CD4-positive, alpha-beta T cell (primary cell): ENCODE data around the gene JAK2. TPM values are rescaled to one million over a fixed set of nuclear protein-coding genes. Genes with fewer than 3 reads are reported as not detected.
"Not testable (repeated sequence)": the region's sequence is repeated elsewhere in the genome, so short reads cannot be mapped to it uniquely, and the experiment has no call there.

ENCODE experiments used
- ATAC-seq: fragments of 200-7000 bp; cut with Tn5 transposase; one replicate; pipeline ENCODE4 v1.10.0; 2022; ENCODE audit warnings: mild to moderate bottlenecking; ENCODE audit not compliant: poor library complexity
- CTCF ChIA-PET: fragments of 350-600 bp; sonication (Branson Sonifier 250); formaldehyde crosslinking; loops from one replicate; lab custom pipeline; 2021; ENCODE audit warnings: antibody characterized with exemption, inconsistent platforms; lab: Charles Lee
- POLR2A ChIA-PET: fragments of 350-600 bp; sonication (Branson Sonifier 250); formaldehyde crosslinking; loops from one replicate; lab custom pipeline; 2021; ENCODE audit warnings: antibody characterized with exemption, inconsistent platforms; lab: Charles Lee
- DNase-seq, 14 experiments: peaks; one replicate each; pipeline ENCODE4 v3.0.0-alpha.2; 2013 to 2020; ENCODE audit warnings: mixed read lengths in 2 of 14
- H3K27ac ChIP-seq, 2 donors: one replicate each; pipeline versions ENCODE4 v1.5.1 to v1.7.0; 2013; ENCODE audit warnings: low read length in 2 of 2, low read depth in 1 of 2, mild to moderate bottlenecking in 1 of 2
- H3K27me3 ChIP-seq, 2 experiments: 1 replicate in 1 of 2; 2 replicates in 1 of 2; pipeline versions ENCODE4 v1.6.1 to v1.7.0; 2013; ENCODE audit warnings: low read length in 2 of 2, control low read depth in 1 of 2, mild to moderate bottlenecking in 1 of 2, moderate library complexity in 1 of 2; ENCODE audit not compliant: insufficient read depth in 2 of 2, control insufficient read depth in 1 of 2
- H3K36me3 ChIP-seq: one replicate; pipeline ENCODE4 v1.6.1; 2013; ENCODE audit warnings: low read length, control low read depth; ENCODE audit not compliant: insufficient read depth
- H3K4me1 ChIP-seq: one replicate; pipeline ENCODE4 v1.6.1; 2013; ENCODE audit warnings: low read length, control low read depth; ENCODE audit not compliant: insufficient read depth
- H3K4me3 ChIP-seq: one replicate; pipeline ENCODE4 v1.5.1; 2013; ENCODE audit warnings: mild to moderate bottlenecking, low read length, moderate library complexity
- H3K9me3 ChIP-seq, 2 experiments: 1 replicate in 1 of 2; 2 replicates in 1 of 2; pipeline versions ENCODE4 v1.6.1 to v1.7.0; 2013; ENCODE audit warnings: low read length in 2 of 2, mild to moderate bottlenecking in 2 of 2, control low read depth in 1 of 2, moderate library complexity in 1 of 2; ENCODE audit not compliant: control insufficient read depth in 1 of 2, insufficient read depth in 1 of 2
- H3K27ac Mint-ChIP-seq: one replicate; pipeline ENCODE4 v1.8.0; 2020; ENCODE audit warnings: mixed read lengths
- H3K27me3 Mint-ChIP-seq: one replicate; pipeline ENCODE4 v1.8.0; 2021; ENCODE audit warnings: mixed read lengths
- H3K36me3 Mint-ChIP-seq: one replicate; pipeline ENCODE4 v1.8.0; 2021; ENCODE audit warnings: low read depth, mixed read lengths
- H3K4me1 Mint-ChIP-seq: one replicate; pipeline ENCODE4 v1.8.0; 2021; ENCODE audit warnings: low read depth, mixed read lengths
- H3K4me3 Mint-ChIP-seq: one replicate; pipeline ENCODE4 v1.8.0; 2020; ENCODE audit warnings: mild to moderate bottlenecking, mixed read lengths
- H3K9me3 Mint-ChIP-seq: one replicate; pipeline ENCODE4 v1.8.0; 2020; ENCODE audit warnings: mixed read lengths
- intact Hi-C, 2 experiments: fragments of 100-400 bp; cut with DNase I in 1 of 2; cut with micrococcal nuclease in 1 of 2; formaldehyde crosslinking; loops; one replicate each; pipeline versions ENCODE4 v1.15.1 to v1.9.0; 2023 to 2025; cut with DNase I, micrococcal nuclease
- total RNA-seq, 174 experiments: library from RNA in 2 of 174; stranded (reverse) in 2 of 174; gene quantifications; one replicate each; pipeline ENCODE4 v1.2.3 and lab custom pipeline; 2021 to 2026
- TF ChIP-seq, protein P1 (sequence below): fragments of 200-600 bp; IDR thresholded peaks from one replicate; pipeline ENCODE4 v1.8.0; 2022; ENCODE audit warnings: antibody characterized with exemption, mild to moderate bottlenecking

The JAK2 gene
- total RNA-seq, 2 experiments from 2014 or later, result 7.2 to 7.5 TPM

DNA sequence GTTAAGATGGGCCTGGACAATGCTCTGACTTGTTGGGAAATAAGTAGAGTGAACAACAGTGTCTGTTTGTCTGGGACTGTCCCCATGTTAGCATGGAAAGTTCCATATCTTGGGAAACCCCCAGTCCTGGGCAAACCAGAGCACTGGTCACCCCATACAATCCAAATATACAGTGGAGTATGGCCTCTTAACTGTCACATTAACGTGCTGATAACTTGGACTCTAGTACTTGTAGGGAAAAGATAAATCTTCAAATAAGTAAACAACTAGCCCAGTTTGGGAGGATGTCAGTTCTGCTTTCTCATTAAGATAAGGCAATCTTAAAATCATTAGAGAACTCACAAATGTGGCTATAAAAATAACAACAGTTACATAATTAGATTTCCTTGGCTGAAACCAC lies 47.6 kb upstream of the JAK2 start:
- H3K4me1 Mint-ChIP-seq, result peaks cover 41% of the 10 kb centered on the region

DNA sequence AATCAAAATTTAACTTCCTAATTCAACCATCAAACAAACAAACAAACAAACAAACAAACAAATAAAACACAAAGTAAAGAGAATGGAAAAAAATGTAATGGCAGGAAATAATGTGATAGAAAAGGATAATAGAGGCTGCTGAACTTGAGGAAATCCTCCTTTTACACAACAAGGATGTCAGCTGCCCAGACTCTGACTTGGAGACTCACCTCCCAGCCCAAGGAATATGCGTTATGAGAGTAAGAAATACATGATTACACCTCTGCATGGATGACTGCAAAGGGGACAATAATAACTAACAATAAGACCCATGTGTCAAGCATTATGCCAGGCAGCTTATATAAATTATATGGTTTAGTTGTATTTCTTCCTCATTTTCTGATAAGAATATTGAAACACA lies 46.6 kb upstream of the JAK2 start:
- H3K4me1 Mint-ChIP-seq, result peaks cover 41% of the 10 kb centered on the region
- H3K9me3 ChIP-seq, result no peaks in the 10 kb centered on the region
- peak overlapping the region; percentile 5 for H3K27ac Mint-ChIP-seq
- no peaks in the 10 kb centered on the region for H3K36me3 ChIP-seq
- ATAC-seq, result no peak
- peaks cover 14% of the 10 kb centered on the region for H3K4me1 ChIP-seq
- no peaks in the 10 kb centered on the region for H3K27me3 ChIP-seq
- H3K9me3 Mint-ChIP-seq, result no peaks in the 10 kb centered on the region
- H3K27ac ChIP-seq, result no peak overlapping the region
- TF ChIP-seq, protein P1, sequence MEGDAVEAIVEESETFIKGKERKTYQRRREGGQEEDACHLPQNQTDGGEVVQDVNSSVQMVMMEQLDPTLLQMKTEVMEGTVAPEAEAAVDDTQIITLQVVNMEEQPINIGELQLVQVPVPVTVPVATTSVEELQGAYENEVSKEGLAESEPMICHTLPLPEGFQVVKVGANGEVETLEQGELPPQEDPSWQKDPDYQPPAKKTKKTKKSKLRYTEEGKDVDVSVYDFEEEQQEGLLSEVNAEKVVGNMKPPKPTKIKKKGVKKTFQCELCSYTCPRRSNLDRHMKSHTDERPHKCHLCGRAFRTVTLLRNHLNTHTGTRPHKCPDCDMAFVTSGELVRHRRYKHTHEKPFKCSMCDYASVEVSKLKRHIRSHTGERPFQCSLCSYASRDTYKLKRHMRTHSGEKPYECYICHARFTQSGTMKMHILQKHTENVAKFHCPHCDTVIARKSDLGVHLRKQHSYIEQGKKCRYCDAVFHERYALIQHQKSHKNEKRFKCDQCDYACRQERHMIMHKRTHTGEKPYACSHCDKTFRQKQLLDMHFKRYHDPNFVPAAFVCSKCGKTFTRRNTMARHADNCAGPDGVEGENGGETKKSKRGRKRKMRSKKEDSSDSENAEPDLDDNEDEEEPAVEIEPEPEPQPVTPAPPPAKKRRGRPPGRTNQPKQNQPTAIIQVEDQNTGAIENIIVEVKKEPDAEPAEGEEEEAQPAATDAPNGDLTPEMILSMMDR, result no peak
- peak overlapping the region; percentile 8 for H3K4me3 Mint-ChIP-seq
- intact Hi-C loops, result no loop called here
- H3K36me3 Mint-ChIP-seq, result no peaks in the 10 kb centered on the region
- H3K4me3 ChIP-seq, result no peak overlapping the region
- ChIA-PET POLR2A (interaction anchor here (1.2 to 2.3 kb wide), 2 partner anchors 47 to 145 kb away, joined by 3 to 6 read pairs; partner anchors contain the start of gene JAK2), CTCF (no interaction called here)
- no peak for DNase-seq
- no peaks in the 10 kb centered on the region for H3K27me3 Mint-ChIP-seq

More for the DNA sequence above, 47.6 kb upstream of the JAK2 start:
- POLR2A ChIA-PET, result interaction anchor here (2.3 kb wide), 1 partner anchor 48 kb away, joined by 6 read pairs; the partner anchor contains the start of gene JAK2
- H3K27me3 ChIP-seq, result no peaks in the 10 kb centered on the region
- Mint-ChIP-seq H3K4me3 (no peak overlapping the region), H3K36me3 (no peaks in the 10 kb centered on the region), H3K9me3 (no peaks in the 10 kb centered on the region), H3K27ac (no peak overlapping the region), H3K27me3 (no peaks in the 10 kb centered on the region)
- no peaks in the 10 kb centered on the region for H3K9me3 ChIP-seq
- ATAC-seq, result no peak
- intact Hi-C loops, result no loop called here
- CTCF ChIA-PET, result no interaction called here
- no peak overlapping the region for H3K27ac ChIP-seq
- H3K4me3 ChIP-seq, result no peak overlapping the region
- no peaks in the 10 kb centered on the region for H3K36me3 ChIP-seq
- TF ChIP-seq, protein P1, result no peak
- peaks cover 14% of the 10 kb centered on the region for H3K4me1 ChIP-seq
- DNase-seq, result peak in 1 of 14 experiments; percentile 30

DNA sequence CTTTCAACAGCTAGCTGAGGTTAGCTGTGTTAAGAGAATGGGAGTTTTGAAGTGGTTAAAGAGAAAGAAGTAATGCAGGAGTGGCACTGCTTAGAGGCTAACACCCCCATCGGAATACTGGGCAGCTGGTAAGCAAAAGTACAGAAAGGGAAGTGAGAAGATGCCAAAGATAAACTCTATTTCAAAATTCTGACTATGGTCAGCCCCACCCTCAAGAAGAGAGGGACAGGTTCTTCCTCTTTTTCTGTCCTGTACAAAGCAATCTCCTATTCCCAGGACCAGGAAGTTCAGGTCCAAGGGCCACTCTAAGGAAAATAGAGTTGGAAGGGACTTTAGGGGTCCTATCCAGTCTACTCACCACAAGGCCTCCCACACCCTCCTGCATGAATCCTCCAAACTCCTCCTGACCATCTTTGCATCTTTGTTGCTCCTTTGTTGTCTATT lies 45.9 kb upstream of the JAK2 start:
- ChIA-PET POLR2A (interaction anchor here (1.2 to 2.3 kb wide), 2 partner anchors 46 to 146 kb away, joined by 3 to 6 read pairs; partner anchors contain the start of gene JAK2), CTCF (no interaction called here)
- TF ChIP-seq, protein P1, result no peak
- no peak for ATAC-seq
- peaks cover 14% of the 10 kb centered on the region for H3K4me1 ChIP-seq
- intact Hi-C loops, result no loop called here
- Mint-ChIP-seq H3K36me3 (no peaks in the 10 kb centered on the region), H3K4me1 (peaks cover 41% of the 10 kb centered on the region), H3K27me3 (no peaks in the 10 kb centered on the region), H3K27ac (peak overlapping the region; percentile 5), H3K9me3 (no peaks in the 10 kb centered on the region), H3K4me3 (peak overlapping the region; percentile 8)
- H3K27me3 ChIP-seq, result no peaks in the 10 kb centered on the region
- peak in 3 of 14 experiments; percentile 43 to 56 (median 44) for DNase-seq
- no peak overlapping the region for H3K4me3 ChIP-seq
- no peaks in the 10 kb centered on the region for H3K9me3 ChIP-seq
- H3K36me3 ChIP-seq, result no peaks in the 10 kb centered on the region
- H3K27ac ChIP-seq, result no peak overlapping the region

DNA sequence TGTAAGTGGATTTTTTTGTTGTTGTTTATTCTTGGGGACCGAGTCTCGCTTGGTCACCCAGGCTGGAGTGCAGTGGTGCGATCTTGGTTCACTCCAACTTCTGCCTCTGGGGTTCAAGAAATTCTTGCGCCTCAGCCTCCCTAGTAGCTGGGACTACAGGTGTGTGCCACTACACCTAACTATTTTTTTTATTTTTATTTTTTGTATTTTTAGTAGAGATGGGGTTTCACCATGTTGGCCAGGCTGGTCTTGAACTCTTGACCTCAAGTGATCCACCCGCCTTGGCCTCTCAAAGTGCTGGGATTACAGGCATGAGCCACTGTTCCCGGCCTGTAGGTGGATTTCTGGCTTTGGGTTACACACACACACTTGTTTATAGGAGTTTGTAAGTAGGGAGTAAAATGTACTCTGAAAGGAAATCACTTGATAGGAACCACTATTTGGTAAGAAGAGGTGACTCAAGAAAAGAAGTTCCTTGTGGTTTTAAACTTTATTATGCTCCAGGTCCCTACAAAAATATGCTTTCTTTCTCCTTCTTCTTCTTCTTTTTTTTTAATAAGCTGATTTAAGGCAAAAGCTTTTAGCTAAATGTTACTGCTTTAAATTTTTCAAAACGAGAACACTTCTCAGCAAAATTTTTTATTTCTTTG lies 42.9 kb upstream of the JAK2 start:
- H3K27me3 ChIP-seq, H3K36me3 Mint-ChIP-seq, H3K27ac Mint-ChIP-seq, intact Hi-C loops, CTCF ChIA-PET, H3K27me3 Mint-ChIP-seq, ATAC-seq, H3K4me3 ChIP-seq, H3K36me3 ChIP-seq, H3K9me3 Mint-ChIP-seq, H3K27ac ChIP-seq, H3K9me3 ChIP-seq, H3K4me3 Mint-ChIP-seq: not testable (repeated sequence)
- peaks cover 27% of the 10 kb centered on the region for H3K4me1 Mint-ChIP-seq
- POLR2A ChIA-PET, result interaction anchor here (0.5 kb wide), 1 partner anchor 130 kb away, joined by 4 read pairs; no protein-coding TSS in a partner anchor
- peak in 2 of 14 experiments; percentile 21 to 27 for DNase-seq
- H3K4me1 ChIP-seq, result peaks cover 10% of the 10 kb centered on the region
